HL-60 (cell line): ENCODE measurements around the gene KDM3B.

Source experiments
- DNase-seq, 2 experiments: peaks; one replicate each; pipeline ENCODE4 v3.0.0-alpha.2; 2010 to 2020; ENCODE audit warnings: low read depth in 1 of 2, low spot score in 1 of 2
- H3K27ac ChIP-seq: fragments of 250-450 bp; sonication (Bioruptor Pico); replicated peaks from 2 replicates; pipeline ENCODE4 v1.5.1; 2020; ENCODE audit warnings: mild to moderate bottlenecking, moderate library complexity
- H3K27me3 ChIP-seq: fragments of 250-450 bp; sonication (Bioruptor Pico); 2 replicates; pipeline ENCODE4 v1.5.1; 2021; ENCODE audit warnings: mild to moderate bottlenecking, moderate library complexity; ENCODE audit not compliant: insufficient read depth, poor library complexity, severe bottlenecking
- H3K4me3 ChIP-seq: replicated peaks from 2 replicates; pipeline ENCODE4 v1.5.1; 2011; ENCODE audit warnings: mild to moderate bottlenecking, control low read depth, low read length; ENCODE audit not compliant: insufficient read depth
- GABPA ChIP-seq: IDR thresholded peaks from 2 replicates; pipeline ENCODE4 v1.6.1; 2012; ENCODE audit warnings: low read depth
- POLR2AphosphoS5 ChIP-seq: IDR thresholded peaks from 2 replicates; pipeline ENCODE4 v1.6.1; 2012; ENCODE audit warnings: low read depth
- REST ChIP-seq: IDR thresholded peaks from 2 replicates; pipeline ENCODE4 v1.6.1; 2012; ENCODE audit warnings: low read depth; ENCODE audit not compliant: insufficient replicate concordance
- SPI1 ChIP-seq: IDR thresholded peaks from 2 replicates; pipeline ENCODE4 v1.6.1; 2012; ENCODE audit warnings: low read depth, mild to moderate bottlenecking, borderline replicate concordance
- TF ChIP-seq, protein P1 (sequence below): IDR thresholded peaks from one replicate; pipeline ENCODE4 v1.5.1; 2011; ENCODE audit warnings: low read length, control low read depth, inconsistent platforms; ENCODE audit not compliant: insufficient read depth

KDM3B gene

GRCh38 chr5:138359621-138360020, 7.1 kb downstream of the KDM3B start:
- no peak for DNase-seq
- TF ChIP-seq GABPA: no peak
- TF ChIP-seq POLR2AphosphoS5: no peak
- no peak for TF ChIP-seq SPI1
- TF ChIP-seq, protein P1, sequence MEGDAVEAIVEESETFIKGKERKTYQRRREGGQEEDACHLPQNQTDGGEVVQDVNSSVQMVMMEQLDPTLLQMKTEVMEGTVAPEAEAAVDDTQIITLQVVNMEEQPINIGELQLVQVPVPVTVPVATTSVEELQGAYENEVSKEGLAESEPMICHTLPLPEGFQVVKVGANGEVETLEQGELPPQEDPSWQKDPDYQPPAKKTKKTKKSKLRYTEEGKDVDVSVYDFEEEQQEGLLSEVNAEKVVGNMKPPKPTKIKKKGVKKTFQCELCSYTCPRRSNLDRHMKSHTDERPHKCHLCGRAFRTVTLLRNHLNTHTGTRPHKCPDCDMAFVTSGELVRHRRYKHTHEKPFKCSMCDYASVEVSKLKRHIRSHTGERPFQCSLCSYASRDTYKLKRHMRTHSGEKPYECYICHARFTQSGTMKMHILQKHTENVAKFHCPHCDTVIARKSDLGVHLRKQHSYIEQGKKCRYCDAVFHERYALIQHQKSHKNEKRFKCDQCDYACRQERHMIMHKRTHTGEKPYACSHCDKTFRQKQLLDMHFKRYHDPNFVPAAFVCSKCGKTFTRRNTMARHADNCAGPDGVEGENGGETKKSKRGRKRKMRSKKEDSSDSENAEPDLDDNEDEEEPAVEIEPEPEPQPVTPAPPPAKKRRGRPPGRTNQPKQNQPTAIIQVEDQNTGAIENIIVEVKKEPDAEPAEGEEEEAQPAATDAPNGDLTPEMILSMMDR: no peak
- no peak for TF ChIP-seq REST
- Histone ChIP-seq H3K27ac (no peak overlapping the region), H3K27me3 (no peaks in the 10 kb centered on the region), H3K4me3 (no peak overlapping the region)

- DNase-seq: no peak
- Histone ChIP-seq H3K27me3 (no peaks in the 10 kb centered on the region), H3K4me3 (no peak overlapping the region), H3K27ac (no peak overlapping the region)
- no peak for TF ChIP-seq REST
- no peak for TF ChIP-seq POLR2AphosphoS5
- TF ChIP-seq GABPA: no peak
- TF ChIP-seq, protein P1: no peak
- no peak for TF ChIP-seq SPI1
These were observed 8.5 kb downstream of the KDM3B start for GRCh38 chr5:138360941-138361452.

DNA sequence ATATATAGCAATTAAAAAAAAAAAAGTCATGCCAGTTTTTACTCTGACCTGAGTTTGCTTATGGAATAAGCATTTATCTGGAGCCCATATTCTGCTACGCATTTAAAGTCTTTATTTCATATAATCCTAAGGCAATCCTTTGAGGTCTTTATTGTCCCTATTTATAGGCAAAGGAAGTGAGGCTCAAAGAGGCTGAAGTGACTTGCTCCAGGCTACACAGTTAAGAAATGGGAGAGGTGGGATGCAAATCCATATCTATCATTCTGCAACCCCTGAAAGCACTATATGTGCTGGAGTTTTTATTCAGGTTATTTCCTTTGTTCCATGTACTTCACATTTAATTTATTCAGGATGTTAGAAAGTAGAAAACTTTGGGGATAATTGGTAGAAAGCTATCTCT, 12.1 kb downstream of the KDM3B start:
- Histone ChIP-seq H3K27me3 (no peaks in the 10 kb centered on the region), H3K4me3 (no peak overlapping the region), H3K27ac (no peak overlapping the region)
- DNase-seq: no peak
- TF ChIP-seq REST (no peak), GABPA (no peak), SPI1 (no peak), POLR2AphosphoS5 (no peak)
- TF ChIP-seq, protein P1: no peak
